A673 (cell line): ENCODE results near the gene BCAS2.

Experiments
- EZH2 ChIP-seq: fragments of 200-600 bp; sonication (generic); IDR thresholded peaks from 2 replicates; pipeline ENCODE4 v1.6.1; 2017; ENCODE audit warnings: borderline replicate concordance, low read depth, mild to moderate bottlenecking, mixed read lengths, antibody characterized with exemption, low read length; ENCODE audit not compliant: poor library complexity, severe bottlenecking
- TF ChIP-seq, protein P1 (sequence below): fragments of 300-800, 200-600 bp; sonication (generic); conservative IDR thresholded peaks from 2 replicates; pipeline ENCODE4 v1.5.1; 2017; ENCODE audit warnings: low read depth, mild to moderate bottlenecking, antibody characterized with exemption, low read length, moderate library complexity, mixed read lengths

DNA sequence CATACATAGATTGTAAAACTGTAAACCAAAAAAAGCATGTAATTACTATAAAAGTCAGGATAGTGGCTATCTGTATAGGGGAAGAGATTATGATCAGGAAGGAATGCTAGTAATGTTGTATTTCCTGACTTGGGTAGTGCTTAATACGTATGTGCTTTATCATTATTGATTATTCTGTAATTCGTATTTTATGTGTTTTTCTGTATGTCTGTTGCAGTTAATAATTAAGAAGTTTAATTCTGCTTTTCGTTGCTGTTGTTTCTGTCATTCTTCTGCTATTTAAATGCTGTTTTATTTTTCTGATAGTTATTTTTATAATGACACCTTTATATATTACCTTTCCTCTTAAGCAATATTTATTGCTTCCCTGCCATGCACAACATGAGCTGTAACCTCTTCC is 41.1 kb downstream of the BCAS2 start:
- TF ChIP-seq, protein P1, sequence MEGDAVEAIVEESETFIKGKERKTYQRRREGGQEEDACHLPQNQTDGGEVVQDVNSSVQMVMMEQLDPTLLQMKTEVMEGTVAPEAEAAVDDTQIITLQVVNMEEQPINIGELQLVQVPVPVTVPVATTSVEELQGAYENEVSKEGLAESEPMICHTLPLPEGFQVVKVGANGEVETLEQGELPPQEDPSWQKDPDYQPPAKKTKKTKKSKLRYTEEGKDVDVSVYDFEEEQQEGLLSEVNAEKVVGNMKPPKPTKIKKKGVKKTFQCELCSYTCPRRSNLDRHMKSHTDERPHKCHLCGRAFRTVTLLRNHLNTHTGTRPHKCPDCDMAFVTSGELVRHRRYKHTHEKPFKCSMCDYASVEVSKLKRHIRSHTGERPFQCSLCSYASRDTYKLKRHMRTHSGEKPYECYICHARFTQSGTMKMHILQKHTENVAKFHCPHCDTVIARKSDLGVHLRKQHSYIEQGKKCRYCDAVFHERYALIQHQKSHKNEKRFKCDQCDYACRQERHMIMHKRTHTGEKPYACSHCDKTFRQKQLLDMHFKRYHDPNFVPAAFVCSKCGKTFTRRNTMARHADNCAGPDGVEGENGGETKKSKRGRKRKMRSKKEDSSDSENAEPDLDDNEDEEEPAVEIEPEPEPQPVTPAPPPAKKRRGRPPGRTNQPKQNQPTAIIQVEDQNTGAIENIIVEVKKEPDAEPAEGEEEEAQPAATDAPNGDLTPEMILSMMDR = no peak
- TF ChIP-seq EZH2 = no peak
